Measurements from ENCODE around the gene CT45A7.
"Not testable (repeated sequence)": the region's sequence is repeated elsewhere in the genome, so short reads cannot be mapped to it uniquely, and the experiment has no call there.

The CT45A7 gene, protein sequence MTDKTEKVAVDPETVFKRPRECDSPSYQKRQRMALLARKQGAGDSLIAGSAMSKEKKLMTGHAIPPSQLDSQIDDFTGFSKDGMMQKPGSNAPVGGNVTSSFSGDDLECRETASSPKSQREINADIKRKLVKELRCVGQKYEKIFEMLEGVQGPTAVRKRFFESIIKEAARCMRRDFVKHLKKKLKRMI

GRCh38 chrX:135837180-135837579 lies at the start of gene CT45A7:
Gene CT45A7, minus strand, starts transcription at chrX:135837280. Its CDS starts 3,747 bp downstream, at chrX:135833533.
- not testable (repeated sequence) for DNase-seq (ENCODE audit: low read depth in 2 of 2)

DNA sequence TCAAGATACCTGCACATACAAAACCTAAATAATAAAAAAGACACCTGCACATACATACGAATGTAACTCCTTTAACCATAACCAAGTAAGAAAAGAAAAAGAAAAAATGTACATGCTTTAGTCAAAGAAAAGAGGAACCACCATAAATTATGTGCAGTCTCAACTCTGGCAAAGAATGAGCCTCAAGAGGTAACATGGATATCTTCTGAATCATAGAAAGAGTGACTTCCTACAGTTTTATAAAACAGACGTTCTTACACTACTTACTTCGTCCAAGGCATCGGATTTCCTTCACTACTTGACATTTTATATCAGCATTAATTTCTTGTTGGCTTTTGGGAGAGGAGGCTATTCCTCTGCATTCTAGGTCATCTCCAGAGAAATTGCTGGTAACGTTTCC lies 45.7 kb upstream of the CT45A7 start:
- DNase-seq (ENCODE audit: low read depth in 2 of 2), result not testable (repeated sequence)

DNA sequence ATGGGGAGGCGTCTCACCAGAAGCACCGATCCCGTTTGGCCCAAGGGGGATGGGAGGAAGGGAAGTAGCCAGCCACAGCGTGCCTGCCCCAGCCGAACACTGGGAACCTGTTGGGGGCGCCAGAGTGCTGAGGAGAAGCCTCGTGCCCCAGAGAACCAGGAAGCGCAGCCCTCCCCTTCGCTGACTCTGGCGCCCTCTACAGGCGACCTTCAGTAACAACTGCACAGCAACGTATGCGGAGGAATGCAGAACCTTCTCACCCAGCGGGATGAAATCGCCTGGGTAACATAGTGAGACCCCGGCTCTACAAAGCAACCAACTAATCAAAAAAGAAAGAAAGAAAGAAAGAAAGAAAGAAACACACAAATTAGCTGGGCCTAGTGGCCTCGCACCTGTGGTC lies 34.6 kb upstream of the CT45A7 start, which contains the start of gene CT45A9:
Gene CT45A9, minus strand, starts transcription at position 101 of the 400 bp plus-strand sequence. CDS start 3,751 bp downstream, outside the sequence.
- DNase-seq (ENCODE audit: low read depth in 2 of 2), result not testable (repeated sequence)

DNA sequence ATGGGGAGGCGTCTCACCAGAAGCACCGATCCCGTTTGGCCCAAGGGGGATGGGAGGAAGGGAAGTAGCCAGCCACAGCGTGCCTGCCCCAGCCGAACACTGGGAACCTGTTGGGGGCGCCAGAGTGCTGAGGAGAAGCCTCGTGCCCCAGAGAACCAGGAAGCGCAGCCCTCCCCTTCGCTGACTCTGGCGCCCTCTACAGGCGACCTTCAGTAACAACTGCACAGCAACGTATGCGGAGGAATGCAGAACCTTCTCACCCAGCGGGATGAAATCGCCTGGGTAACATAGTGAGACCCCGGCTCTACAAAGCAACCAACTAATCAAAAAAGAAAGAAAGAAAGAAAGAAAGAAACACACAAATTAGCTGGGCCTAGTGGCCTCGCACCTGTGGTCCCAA lies 17.4 kb upstream of the CT45A7 start, which contains the start of gene CT45A8:
Gene CT45A8, minus strand, starts transcription at position 101 of the 400 bp plus-strand sequence. CDS start 3,755 bp downstream, outside the sequence.
- DNase-seq (ENCODE audit: low read depth in 2 of 2), result not testable (repeated sequence)

- not testable (repeated sequence) for DNase-seq (ENCODE audit: low read depth in 2 of 2)
Observed at GRCh38 chrX:135819912-135820311, 17.2 kb downstream of the CT45A7 start, which contains the start of gene CT45A2. Gene CT45A2, minus strand, starts transcription at chrX:135820012. Its CDS starts 3,747 bp downstream, at chrX:135816265.

- not testable (repeated sequence) for DNase-seq (ENCODE audit: low read depth in 2 of 2)
Observed at GRCh38 chrX:135802687-135803086, 34.4 kb downstream of the CT45A7 start, which contains the start of gene CT45A6. Gene CT45A6, minus strand, starts transcription at chrX:135802787. Its CDS starts 3,794 bp downstream, at chrX:135798993.

DNA sequence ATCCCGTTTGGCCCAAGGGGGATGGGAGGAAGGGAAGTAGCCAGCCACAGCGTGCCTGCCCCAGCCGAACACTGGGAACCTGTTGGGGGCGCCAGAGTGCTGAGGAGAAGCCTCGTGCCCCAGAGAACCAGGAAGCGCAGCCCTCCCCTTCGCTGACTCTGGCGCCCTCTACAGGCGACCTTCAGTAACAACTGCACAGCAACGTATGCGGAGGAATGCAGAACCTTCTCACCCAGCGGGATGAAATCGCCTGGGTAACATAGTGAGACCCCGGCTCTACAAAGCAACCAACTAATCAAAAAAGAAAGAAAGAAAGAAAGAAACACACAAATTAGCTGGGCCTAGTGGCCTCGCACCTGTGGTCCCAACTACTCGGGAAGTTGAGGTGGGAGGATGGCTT lies 51.7 kb downstream of the CT45A7 start, which contains the start of gene CT45A5:
Gene CT45A5, minus strand, starts transcription at position 101 of the 400 bp plus-strand sequence. CDS start 3,774 bp downstream, outside the sequence.
- DNase-seq (ENCODE audit: low read depth in 2 of 2), result not testable (repeated sequence)
